ENCODE measurements around the gene TNF.

Gene TNF

DNA sequence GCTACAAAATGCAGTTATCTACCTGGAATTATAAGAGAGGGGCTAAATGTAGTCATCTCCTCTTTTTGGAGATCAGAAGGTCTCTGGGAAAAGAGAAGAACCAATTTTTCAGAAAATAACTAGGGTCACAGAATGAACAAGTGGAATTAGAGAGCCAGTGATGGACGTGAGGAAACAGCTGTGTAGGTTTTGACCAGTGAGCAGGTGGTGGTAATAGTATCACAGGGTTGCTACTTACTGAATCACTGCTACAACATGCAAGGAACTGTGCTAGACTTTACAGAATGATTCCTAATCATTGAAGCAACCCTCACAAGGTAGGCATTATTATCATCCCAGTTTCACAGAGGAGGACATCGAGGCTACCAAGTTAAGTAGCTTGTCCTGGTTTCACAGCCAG, 30.7 kb upstream of the TNF start:
- peaks cover 43% of the 10 kb centered on the region for H3K36me3 ChIP-seq (ENCODE audit: control insufficient read depth, low read length)
- H3K9me2 ChIP-seq (replicated peaks; ENCODE audit: control insufficient read depth, low read length) = no peaks in the 10 kb centered on the region
- peak overlapping the region; percentile 6; the same call in 1 of the 2 replicates for H3K4me2 ChIP-seq (ENCODE audit: low read length)
- peaks cover 62% of the 10 kb centered on the region for H3K4me1 ChIP-seq (ENCODE audit: control insufficient read depth, low read length)
- H3K4me3 ChIP-seq (ENCODE audit: low read length) = no peak overlapping the region
- no peak for TF ChIP-seq EZH2phosphoT487 (IDR thresholded peaks at IDR 0.05; ENCODE audit: borderline replicate concordance, low read length)
- TF ChIP-seq, protein P1, sequence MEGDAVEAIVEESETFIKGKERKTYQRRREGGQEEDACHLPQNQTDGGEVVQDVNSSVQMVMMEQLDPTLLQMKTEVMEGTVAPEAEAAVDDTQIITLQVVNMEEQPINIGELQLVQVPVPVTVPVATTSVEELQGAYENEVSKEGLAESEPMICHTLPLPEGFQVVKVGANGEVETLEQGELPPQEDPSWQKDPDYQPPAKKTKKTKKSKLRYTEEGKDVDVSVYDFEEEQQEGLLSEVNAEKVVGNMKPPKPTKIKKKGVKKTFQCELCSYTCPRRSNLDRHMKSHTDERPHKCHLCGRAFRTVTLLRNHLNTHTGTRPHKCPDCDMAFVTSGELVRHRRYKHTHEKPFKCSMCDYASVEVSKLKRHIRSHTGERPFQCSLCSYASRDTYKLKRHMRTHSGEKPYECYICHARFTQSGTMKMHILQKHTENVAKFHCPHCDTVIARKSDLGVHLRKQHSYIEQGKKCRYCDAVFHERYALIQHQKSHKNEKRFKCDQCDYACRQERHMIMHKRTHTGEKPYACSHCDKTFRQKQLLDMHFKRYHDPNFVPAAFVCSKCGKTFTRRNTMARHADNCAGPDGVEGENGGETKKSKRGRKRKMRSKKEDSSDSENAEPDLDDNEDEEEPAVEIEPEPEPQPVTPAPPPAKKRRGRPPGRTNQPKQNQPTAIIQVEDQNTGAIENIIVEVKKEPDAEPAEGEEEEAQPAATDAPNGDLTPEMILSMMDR (IDR thresholded peaks at IDR 0.05; ENCODE audit: low read depth, low read length, poor library complexity, severe bottlenecking) = no peak
- peaks cover 50% of the 10 kb centered on the region for H3K79me2 ChIP-seq (ENCODE audit: control insufficient read depth, low read length)
- peaks cover 22% of the 10 kb centered on the region for H3F3A ChIP-seq (ENCODE audit: control insufficient read depth, insufficient read depth)
- H3K27ac ChIP-seq (ENCODE audit: low read depth, low read length) = no peak overlapping the region
- peaks cover 13% of the 10 kb centered on the region; the same call in 1 of the 2 replicates for H4K20me1 ChIP-seq (ENCODE audit: control insufficient read depth, insufficient read depth, low read depth, low read length)
- H3K9me3 ChIP-seq (ENCODE audit: control insufficient read depth, insufficient read depth, low read length) = no peaks in the 10 kb centered on the region
- H3K27me3 ChIP-seq (ENCODE audit: control insufficient read depth, low read length) = no peaks in the 10 kb centered on the region

DNA sequence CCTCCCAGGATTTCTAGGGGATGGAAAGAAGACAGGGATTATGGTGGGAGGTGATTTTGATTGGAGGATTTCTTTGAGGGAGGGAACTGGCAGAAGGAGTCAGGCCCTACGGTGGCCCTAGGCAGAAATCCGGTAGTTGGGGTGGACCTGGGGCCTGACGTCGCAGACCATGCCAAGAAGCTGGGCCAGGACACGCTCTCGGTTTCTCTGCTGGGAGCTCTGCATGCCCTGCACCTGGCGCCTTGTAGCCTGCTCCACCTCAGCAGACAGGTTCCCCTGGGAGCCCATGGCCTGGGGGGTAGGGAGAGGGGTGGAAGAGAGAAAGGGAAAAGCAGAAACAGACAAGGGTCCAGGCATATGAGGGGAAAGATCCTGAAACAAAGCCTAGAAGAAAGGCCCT, 30.1 kb upstream of the TNF start:
- Histone ChIP-seq H3K9me2 (replicated peaks; ENCODE audit: control insufficient read depth, low read length) (no peaks in the 10 kb centered on the region), H3K27me3 (ENCODE audit: control insufficient read depth, low read length) (no peaks in the 10 kb centered on the region), H3K4me3 (ENCODE audit: low read length) (no peak overlapping the region), H3K36me3 (ENCODE audit: control insufficient read depth, low read length) (peaks cover 38% of the 10 kb centered on the region), H3K4me1 (ENCODE audit: control insufficient read depth, low read length) (peaks cover 62% of the 10 kb centered on the region), H3K79me2 (ENCODE audit: control insufficient read depth, low read length) (peaks cover 44% of the 10 kb centered on the region), H3K27ac (ENCODE audit: low read depth, low read length) (no peak overlapping the region), H3K4me2 (ENCODE audit: low read length) (peak overlapping the region; percentile 6; the same call in 1 of the 2 replicates), H3F3A (ENCODE audit: control insufficient read depth, insufficient read depth) (peaks cover 22% of the 10 kb centered on the region), H3K9me3 (ENCODE audit: control insufficient read depth, insufficient read depth, low read length) (no peaks in the 10 kb centered on the region), H4K20me1 (ENCODE audit: control insufficient read depth, insufficient read depth, low read depth, low read length) (peaks cover 7% of the 10 kb centered on the region; the same call in 1 of the 2 replicates)
- no peak for TF ChIP-seq EZH2phosphoT487 (IDR thresholded peaks at IDR 0.05; ENCODE audit: borderline replicate concordance, low read length)
- TF ChIP-seq, protein P1 (IDR thresholded peaks at IDR 0.05; ENCODE audit: low read depth, low read length, poor library complexity, severe bottlenecking) = no peak

DNA sequence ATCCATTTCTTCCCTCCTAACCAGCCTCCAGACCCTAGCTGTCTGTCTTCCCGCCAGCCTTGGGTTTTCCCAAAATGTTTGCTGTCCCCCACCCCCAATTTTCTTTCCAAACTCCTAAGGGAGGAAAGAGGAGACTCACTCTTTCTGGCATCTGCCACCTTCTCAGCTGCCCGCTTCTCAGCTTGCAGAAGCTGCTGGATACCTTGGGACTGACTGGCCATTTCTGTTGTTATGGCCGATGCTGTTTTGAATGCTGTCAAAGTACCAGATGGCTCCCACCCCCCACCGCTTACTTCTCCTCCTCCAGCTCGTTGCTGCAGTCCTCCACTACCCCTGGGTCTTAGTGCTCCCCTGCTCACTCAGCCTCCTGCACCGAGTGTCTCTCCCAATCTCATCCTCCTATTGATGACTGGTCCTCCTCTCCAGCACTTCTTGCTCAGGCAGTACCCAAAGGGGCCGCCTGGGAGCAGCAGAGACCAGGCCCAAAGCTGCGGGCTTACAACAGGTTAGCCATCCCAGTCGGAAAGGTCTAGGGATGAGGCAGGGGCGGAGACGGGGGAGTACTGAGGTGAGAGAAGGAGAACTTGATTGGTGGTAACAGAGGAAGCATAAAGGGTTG, 28.9 kb upstream of the TNF start, which contains the start of gene ATP6V1G2:
Gene ATP6V1G2, minus strand, starts transcription at position 270 of the 619 bp plus-strand sequence. Its CDS starts 49 bp downstream, at position 221.
- H3K79me2 ChIP-seq (ENCODE audit: control insufficient read depth, low read length) = peaks cover 33% of the 10 kb centered on the region

More for the DNA sequence above, 28.9 kb upstream of the TNF start, which contains the start of gene ATP6V1G2:
- Histone ChIP-seq H3K4me1 (ENCODE audit: control insufficient read depth, low read length) (peaks cover 65% of the 10 kb centered on the region), H3K4me2 (ENCODE audit: low read length) (peak within 1 kb of the TSS; percentile 95), H3K9me3 (ENCODE audit: control insufficient read depth, insufficient read depth, low read length) (no peaks in the 10 kb centered on the region), H3K4me3 (ENCODE audit: low read length) (peak within 1 kb of the TSS; percentile 81), H4K20me1 (ENCODE audit: control insufficient read depth, insufficient read depth, low read depth, low read length) (no peaks in the 10 kb centered on the region), H3K27me3 (ENCODE audit: control insufficient read depth, low read length) (no peaks in the 10 kb centered on the region), H3K9me2 (replicated peaks; ENCODE audit: control insufficient read depth, low read length) (no peaks in the 10 kb centered on the region), H3K27ac (ENCODE audit: low read depth, low read length) (peak within 1 kb of the TSS; percentile 65), H3K36me3 (ENCODE audit: control insufficient read depth, low read length) (peaks cover 31% of the 10 kb centered on the region), H3F3A (ENCODE audit: control insufficient read depth, insufficient read depth) (peaks cover 22% of the 10 kb centered on the region)
- no peak for TF ChIP-seq EZH2phosphoT487 (IDR thresholded peaks at IDR 0.05; ENCODE audit: borderline replicate concordance, low read length)
- TF ChIP-seq, protein P1 (IDR thresholded peaks at IDR 0.05; ENCODE audit: low read depth, low read length, poor library complexity, severe bottlenecking) = peak; percentile 99
